GM19099 (cell line): ENCODE data around the gene CDC14A.

Source experiments
- POLR2A ChIP-seq: IDR thresholded peaks from 3 replicates; pipeline ENCODE4 v1.6.1; 2011; ENCODE audit warnings: low read depth; ENCODE audit not compliant: insufficient read length; ENCODE audit errors: extremely low read depth

The CDC14A gene

DNA sequence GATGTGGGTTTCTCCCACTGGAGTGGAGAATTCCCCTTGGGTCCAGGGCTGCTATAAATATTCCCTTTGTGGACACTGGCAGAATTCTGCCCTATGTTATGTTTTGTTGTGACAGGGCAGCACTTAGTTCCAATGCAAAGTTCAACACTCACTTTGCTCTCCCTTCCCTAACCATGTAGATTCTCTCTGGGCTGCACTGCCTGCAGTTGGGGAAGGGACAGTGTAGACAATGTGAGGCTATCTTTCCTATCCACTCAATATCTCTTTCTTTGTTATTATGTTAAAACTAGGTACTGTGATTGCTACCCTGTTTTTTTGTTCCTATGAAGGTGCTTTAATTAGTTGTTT is 205.3 kb downstream of the CDC14A start:
- TF ChIP-seq POLR2A: no peak

DNA sequence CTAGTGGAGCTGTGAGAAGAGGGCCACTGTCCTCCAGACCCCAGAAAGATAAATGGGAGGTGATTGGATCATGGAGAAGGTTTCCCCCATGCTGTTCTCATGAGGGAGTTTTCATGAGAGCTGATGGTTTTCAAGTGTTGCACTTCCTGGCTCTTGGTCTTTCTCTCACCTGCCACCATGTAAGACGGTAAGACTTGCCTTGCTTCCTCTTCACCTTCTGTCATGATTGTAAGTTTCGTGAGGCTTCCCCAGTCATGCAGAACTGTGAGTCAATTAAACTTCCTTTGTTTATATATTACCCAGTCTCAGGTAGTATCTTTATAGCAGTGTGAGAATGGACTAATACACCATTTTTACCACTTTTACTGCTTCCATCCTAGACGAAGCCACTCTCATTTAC is 213.2 kb downstream of the CDC14A start:
- TF ChIP-seq POLR2A: no peak

DNA sequence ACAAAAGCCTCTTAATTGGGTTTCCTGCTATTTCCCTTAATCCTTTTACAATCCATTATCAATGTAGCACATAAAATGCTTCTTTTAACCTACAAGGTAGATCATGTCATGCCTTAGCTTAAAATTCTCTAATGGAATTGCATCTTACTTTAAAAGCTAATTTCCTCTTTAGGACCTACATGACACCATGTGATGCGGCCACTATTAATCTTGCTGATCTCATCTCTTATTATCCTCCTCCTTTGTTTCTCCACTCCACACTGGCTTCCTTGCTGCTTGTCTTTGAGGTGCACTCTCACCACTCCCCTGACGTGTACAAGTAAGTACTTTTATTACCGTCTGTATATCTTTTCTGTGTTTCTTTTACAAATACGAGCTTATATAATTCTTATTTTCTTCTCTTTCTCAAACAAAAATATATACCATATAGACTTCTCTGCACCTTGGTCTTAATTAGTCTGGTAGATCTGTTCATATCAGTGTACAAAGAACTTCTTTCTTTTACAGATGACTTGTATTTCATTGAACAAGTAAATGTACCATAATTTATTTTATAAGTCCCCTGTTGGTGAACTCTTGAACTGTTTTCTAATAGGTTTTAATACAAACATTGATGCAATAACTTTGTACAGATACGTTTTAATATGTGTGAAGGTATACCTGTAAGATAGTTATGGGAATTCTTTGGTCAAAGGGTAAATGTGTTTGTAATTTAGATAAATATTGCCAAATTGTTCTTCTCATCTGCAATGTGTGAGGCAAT is 213.8 kb downstream of the CDC14A start:
- TF ChIP-seq POLR2A: no peak

DNA sequence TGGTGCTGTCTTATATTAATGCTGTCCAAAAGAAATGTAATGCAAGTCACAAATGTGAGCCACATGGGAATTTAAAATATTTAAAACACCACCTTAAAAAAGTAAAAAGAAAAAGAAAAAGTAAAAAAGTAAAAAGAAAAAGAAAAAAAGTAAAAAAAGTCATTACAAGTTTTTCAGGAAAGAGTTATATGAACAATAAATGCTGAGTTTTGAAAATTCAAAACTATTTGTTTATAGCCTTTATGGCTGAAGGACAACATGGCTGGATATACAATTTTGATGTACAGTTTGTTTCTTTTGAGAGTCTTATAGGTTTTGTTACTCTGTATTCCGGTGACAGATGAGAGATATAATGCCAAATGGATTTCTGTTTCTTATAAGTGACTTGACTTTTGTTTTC is 214.8 kb downstream of the CDC14A start:
- no peak for TF ChIP-seq POLR2A
